Forelimb muscle (tissue), 1 donor: ENCODE data around the gene ZDHHC8. TPM values are rescaled to one million over a fixed set of nuclear protein-coding genes. Genes with fewer than 3 reads are reported as not detected.

Source experiments
- DNase-seq: peaks from one replicate; pipeline ENCODE4 v3.0.0-alpha.2; 2013; ENCODE audit warnings: low read depth
- polyA plus RNA-seq: library from polyadenylated mRNA; unstranded; fragments of 120-200 nt; gene quantifications from one replicate; pipeline ENCODE4 v1.2.1, GENCODE V29; 2013; ENCODE audit not compliant: insufficient read length

ZDHHC8 gene
- polyA plus RNA-seq, 1 donor = 41.3 TPM

GRCh38 chr22:20113551-20114310 is 17.9 kb upstream of the ZDHHC8 start:
- no peak for DNase-seq

GRCh38 chr22:20114506-20115475 is 16.8 kb upstream of the ZDHHC8 start:
- no peak for DNase-seq

- no peak for DNase-seq
Measured at GRCh38 chr22:20115691-20116375, 15.8 kb upstream of the ZDHHC8 start, which contains the start of gene RANBP1. TSS of gene RANBP1 (plus strand) at chr22:20116104. CDS start at chr22:20116185, 81 bp downstream.

- no peak for DNase-seq
Measured at GRCh38 chr22:20116376-20116950, 15.1 kb upstream of the ZDHHC8 start.

GRCh38 chr22:20116951-20117632 is 14.5 kb upstream of the ZDHHC8 start, which contains the start of gene TRMT2A:
TSS of gene TRMT2A (minus strand) at chr22:20117226. CDS start at chr22:20116906, 320 bp downstream.
- DNase-seq = peak; percentile 89

GRCh38 chr22:20117633-20118299 is 13.8 kb upstream of the ZDHHC8 start:
- no peak for DNase-seq

- DNase-seq = no peak
Measured at GRCh38 chr22:20118300-20119020, 13.1 kb upstream of the ZDHHC8 start.

- DNase-seq = no peak
Measured at GRCh38 chr22:20121856-20122415, 9.7 kb upstream of the ZDHHC8 start.

GRCh38 chr22:20123366-20124082 is 8.1 kb upstream of the ZDHHC8 start:
- no peak for DNase-seq

GRCh38 chr22:20124083-20124787 is 7.4 kb upstream of the ZDHHC8 start:
- no peak for DNase-seq

GRCh38 chr22:20125201-20126174 is 6.1 kb upstream of the ZDHHC8 start:
- DNase-seq = no peak

GRCh38 chr22:20126284-20127029 is 5.1 kb upstream of the ZDHHC8 start:
- no peak for DNase-seq

GRCh38 chr22:20127318-20127868 is 4.2 kb upstream of the ZDHHC8 start:
- no peak for DNase-seq

GRCh38 chr22:20127869-20128618 is 3.6 kb upstream of the ZDHHC8 start:
- no peak for DNase-seq

- no peak for DNase-seq
Measured at GRCh38 chr22:20128619-20128901, 3.0 kb upstream of the ZDHHC8 start.
